ENCODE results near the gene GLUD2. TPM values are rescaled to one million over a fixed set of nuclear protein-coding genes. Genes with fewer than 3 reads are reported as not detected.
"Not testable (repeated sequence)": the region's sequence is repeated elsewhere in the genome, so short reads cannot be mapped to it uniquely, and the experiment has no call there.

The GLUD2 gene
- 1 to 10 TPM; 1.9 to 2.0 TPM for total RNA-seq
- long read RNA-seq, partial matches to known transcripts, result 0 of 1 reads
- long read RNA-seq, other reads (novel, unspliced or antisense), result 0 of 1 reads

GRCh38 chrX:121047441-121048419, at the start of gene GLUD2:
Gene GLUD2, plus strand, starts transcription at chrX:121047610. Its CDS starts 75 bp downstream, at chrX:121047685.
- DNase-seq (peak; percentile 50), ATAC-seq (peak; percentile 68 to 80)
- intact Hi-C loops (cut with DNase I), result not testable (repeated sequence)

- ATAC-seq (no peak), DNase-seq (no peak)
- intact Hi-C loops (cut with DNase I), result no loop called here
Observed at GRCh38 chrX:120999413-120999812, 48.0 kb upstream of the GLUD2 start.

- ATAC-seq (no peak), DNase-seq (no peak)
- intact Hi-C loops (cut with DNase I), result no loop called here
Observed at GRCh38 chrX:121000589-121000988, 46.8 kb upstream of the GLUD2 start.

GRCh38 chrX:121008920-121009319, 38.5 kb upstream of the GLUD2 start:
- no peak for ATAC-seq
- intact Hi-C loops (cut with DNase I), result no loop called here

GRCh38 chrX:121009764-121010163, 37.6 kb upstream of the GLUD2 start:
- DNase-seq (no peak), ATAC-seq (no peak)
- intact Hi-C loops (cut with DNase I), result no loop called here

More at GRCh38 chrX:121008920-121009319, 38.5 kb upstream of the GLUD2 start:
- DNase-seq, result no peak

GRCh38 chrX:121010218-121010617, 37.2 kb upstream of the GLUD2 start:
- ATAC-seq, result no peak
- DNase-seq, result no peak
- intact Hi-C loops (cut with DNase I), result no loop called here

- intact Hi-C loops (cut with DNase I), result no loop called here
- ATAC-seq, result no peak
- DNase-seq, result no peak
Observed at GRCh38 chrX:121011254-121011653, 36.2 kb upstream of the GLUD2 start.

- DNase-seq (no peak), ATAC-seq (no peak)
- intact Hi-C loops (cut with DNase I), result no loop called here
Observed at GRCh38 chrX:121013897-121014455, 33.4 kb upstream of the GLUD2 start.

GRCh38 chrX:121014826-121015225, 32.6 kb upstream of the GLUD2 start:
- intact Hi-C loops (cut with DNase I), result no loop called here
- no peak for DNase-seq
- ATAC-seq, result no peak

- DNase-seq, result no peak
- no peak for ATAC-seq
- intact Hi-C loops (cut with DNase I), result no loop called here
Observed at GRCh38 chrX:121028419-121028818, 19.0 kb upstream of the GLUD2 start.

- ATAC-seq (no peak), DNase-seq (no peak)
- intact Hi-C loops (cut with DNase I), result no loop called here
Observed at GRCh38 chrX:121030083-121030482, 17.3 kb upstream of the GLUD2 start.

GRCh38 chrX:121032531-121032930, 14.9 kb upstream of the GLUD2 start:
- DNase-seq (no peak), ATAC-seq (no peak)
- intact Hi-C loops (cut with DNase I), result no loop called here

- intact Hi-C loops (cut with DNase I), result no loop called here
- DNase-seq (no peak), ATAC-seq (no peak)
Observed at GRCh38 chrX:121036137-121036536, 11.3 kb upstream of the GLUD2 start.

GRCh38 chrX:121036951-121037350, 10.5 kb upstream of the GLUD2 start:
- intact Hi-C loops (cut with DNase I), result no loop called here
- ATAC-seq, result no peak
- no peak for DNase-seq

GRCh38 chrX:121050781-121051180, 3.4 kb downstream of the GLUD2 start:
- no peak for ATAC-seq
- intact Hi-C loops (cut with DNase I), result no loop called here
- DNase-seq, result no peak

GRCh38 chrX:121052122-121052521, 4.7 kb downstream of the GLUD2 start:
- DNase-seq, result no peak
- no peak for ATAC-seq
- intact Hi-C loops (cut with DNase I), result no loop called here

GRCh38 chrX:121062289-121062688, 14.9 kb downstream of the GLUD2 start:
- ATAC-seq (no peak), DNase-seq (no peak)
- intact Hi-C loops (cut with DNase I), result no loop called here

GRCh38 chrX:121064579-121064978, 17.2 kb downstream of the GLUD2 start:
- intact Hi-C loops (cut with DNase I), result no loop called here
- no peak for DNase-seq
- ATAC-seq, result no peak

- DNase-seq; ATAC-seq; intact Hi-C loops (cut with DNase I): not testable (repeated sequence)
Observed at GRCh38 chrX:121084247-121084646, 36.8 kb downstream of the GLUD2 start.

GRCh38 chrX:121084903-121085611, 37.6 kb downstream of the GLUD2 start:
- DNase-seq, result no peak

More at GRCh38 chrX:121084903-121085611, 37.6 kb downstream of the GLUD2 start:
- intact Hi-C loops (cut with DNase I), result no loop called here
- ATAC-seq, result no peak
